HG03039 (cell line): ENCODE measurements around the gene SLC5A12.

ENCODE experiments used
- ATAC-seq: cut with Tn5 transposase; IDR thresholded peaks from one replicate; pipeline ENCODE4 v1.9.1; 2021; ENCODE audit warnings: mild to moderate bottlenecking, moderate library complexity; ENCODE audit not compliant: unreplicated experiment

SLC5A12 gene, protein sequence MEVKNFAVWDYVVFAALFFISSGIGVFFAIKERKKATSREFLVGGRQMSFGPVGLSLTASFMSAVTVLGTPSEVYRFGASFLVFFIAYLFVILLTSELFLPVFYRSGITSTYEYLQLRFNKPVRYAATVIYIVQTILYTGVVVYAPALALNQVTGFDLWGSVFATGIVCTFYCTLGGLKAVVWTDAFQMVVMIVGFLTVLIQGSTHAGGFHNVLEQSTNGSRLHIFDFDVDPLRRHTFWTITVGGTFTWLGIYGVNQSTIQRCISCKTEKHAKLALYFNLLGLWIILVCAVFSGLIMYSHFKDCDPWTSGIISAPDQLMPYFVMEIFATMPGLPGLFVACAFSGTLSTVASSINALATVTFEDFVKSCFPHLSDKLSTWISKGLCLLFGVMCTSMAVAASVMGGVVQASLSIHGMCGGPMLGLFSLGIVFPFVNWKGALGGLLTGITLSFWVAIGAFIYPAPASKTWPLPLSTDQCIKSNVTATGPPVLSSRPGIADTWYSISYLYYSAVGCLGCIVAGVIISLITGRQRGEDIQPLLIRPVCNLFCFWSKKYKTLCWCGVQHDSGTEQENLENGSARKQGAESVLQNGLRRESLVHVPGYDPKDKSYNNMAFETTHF

GRCh38 chr11:26721948-26722475 lies at the start of gene SLC5A12:
Gene SLC5A12, minus strand, starts transcription at chr11:26722060. Its CDS starts 346 bp downstream, at chr11:26721714.
- ATAC-seq = no peak

DNA sequence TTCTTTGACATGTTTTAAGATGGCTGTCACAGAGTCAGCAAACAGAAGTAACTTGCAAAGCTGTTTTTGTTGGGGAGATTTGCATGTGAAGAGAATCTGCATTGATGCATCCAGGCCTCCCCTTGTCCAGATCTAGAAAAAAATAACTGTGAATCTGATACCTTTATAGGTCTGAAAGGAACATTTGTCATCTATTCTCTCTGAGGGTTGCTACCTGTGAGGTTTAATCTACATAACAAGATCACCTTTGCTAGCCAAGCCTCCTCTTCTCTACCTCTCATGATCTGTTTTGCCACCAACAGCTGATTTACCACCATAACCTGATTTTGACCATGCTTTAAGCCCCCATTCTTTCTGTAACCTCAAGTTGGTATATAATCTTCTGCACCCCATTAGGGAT lies 47.2 kb upstream of the SLC5A12 start:
- no peak for ATAC-seq

DNA sequence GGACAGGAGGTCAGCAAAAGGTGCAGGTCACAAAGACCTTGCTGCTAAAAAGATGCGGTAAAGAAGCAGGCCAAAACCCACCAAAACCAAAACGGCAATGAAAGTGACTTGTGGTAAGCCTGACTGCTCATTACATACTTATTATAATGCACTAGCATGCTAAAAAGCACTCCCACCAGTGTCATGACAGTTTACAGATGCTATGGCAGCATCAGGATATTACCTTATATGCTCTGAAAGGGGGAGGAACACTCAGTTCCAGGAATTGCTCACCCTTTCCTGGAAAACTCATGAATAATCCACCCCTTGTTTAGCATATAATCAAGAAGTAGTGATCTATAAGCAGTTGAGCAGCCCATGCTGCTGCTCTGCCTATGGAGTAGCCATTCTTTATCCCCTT lies 45.2 kb upstream of the SLC5A12 start:
- ATAC-seq = no peak

GRCh38 chr11:26765323-26765722 lies 43.5 kb upstream of the SLC5A12 start:
- ATAC-seq = no peak

DNA sequence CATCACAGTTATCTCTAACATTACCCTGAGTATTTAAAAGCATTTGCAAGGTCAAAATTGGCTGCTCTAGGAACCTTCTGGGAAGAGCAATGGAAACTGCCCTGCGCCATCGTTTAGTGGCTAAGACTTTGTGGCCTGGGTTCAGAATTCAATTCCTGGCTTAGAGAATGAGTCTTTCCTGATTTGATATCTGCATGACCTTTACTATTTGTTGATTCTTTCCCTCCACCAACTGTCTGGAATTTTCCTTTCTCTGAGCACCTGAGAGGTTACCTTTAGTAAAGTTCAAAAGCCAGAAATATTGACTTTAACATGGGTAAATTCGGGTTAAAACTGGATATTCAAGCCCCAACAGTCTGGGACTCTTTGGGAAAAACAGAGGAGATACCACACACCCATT lies 43.0 kb upstream of the SLC5A12 start:
- ATAC-seq = no peak

GRCh38 chr11:26764315-26764714 lies 42.5 kb upstream of the SLC5A12 start:
- no peak for ATAC-seq

- ATAC-seq = no peak
Observed at GRCh38 chr11:26762089-26762488, 40.2 kb upstream of the SLC5A12 start.

- no peak for ATAC-seq
Observed at GRCh38 chr11:26761361-26761809, 39.5 kb upstream of the SLC5A12 start.

GRCh38 chr11:26757995-26758394 lies 36.1 kb upstream of the SLC5A12 start:
- no peak for ATAC-seq

DNA sequence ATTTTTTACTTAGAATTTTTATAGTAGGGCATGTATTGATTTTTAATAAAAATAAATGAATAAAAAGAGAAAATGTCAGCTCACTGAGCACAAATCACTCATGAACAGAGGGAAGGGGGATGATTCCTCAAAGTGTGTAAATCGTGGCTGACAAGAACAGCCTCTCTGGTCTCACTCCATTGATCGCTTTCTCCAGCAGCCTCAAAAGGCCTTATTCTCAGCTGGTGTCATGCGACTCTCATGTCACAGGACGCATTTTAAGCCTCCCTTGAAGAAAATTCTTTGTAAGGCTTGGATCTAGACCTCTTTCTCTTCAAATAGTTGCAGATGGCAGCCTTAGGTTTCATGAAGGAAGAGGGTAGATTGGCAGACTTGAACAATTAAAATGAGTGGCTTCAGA lies 33.9 kb upstream of the SLC5A12 start:
- ATAC-seq = no peak

GRCh38 chr11:26753723-26754504 lies 32.1 kb upstream of the SLC5A12 start:
- peak; percentile 54 for ATAC-seq

DNA sequence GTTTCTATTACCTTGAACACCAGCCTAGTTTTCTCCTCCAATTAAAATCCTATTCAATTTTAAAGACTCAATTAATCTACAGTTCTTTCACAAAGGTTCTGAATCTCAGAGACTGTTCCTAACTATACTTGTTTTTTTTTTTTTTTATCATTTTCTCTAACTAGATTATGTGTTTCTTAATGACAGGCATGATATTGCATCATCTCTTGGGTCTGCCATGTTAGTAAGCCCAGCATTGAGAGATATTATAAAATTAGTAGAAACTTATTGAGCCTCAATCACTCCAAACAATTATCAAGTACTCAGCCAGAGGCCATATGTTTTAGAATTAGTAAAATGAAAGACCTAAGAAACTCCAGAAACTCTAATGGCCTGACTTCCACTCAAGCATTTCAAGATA lies 28.1 kb upstream of the SLC5A12 start:
- ATAC-seq = no peak

DNA sequence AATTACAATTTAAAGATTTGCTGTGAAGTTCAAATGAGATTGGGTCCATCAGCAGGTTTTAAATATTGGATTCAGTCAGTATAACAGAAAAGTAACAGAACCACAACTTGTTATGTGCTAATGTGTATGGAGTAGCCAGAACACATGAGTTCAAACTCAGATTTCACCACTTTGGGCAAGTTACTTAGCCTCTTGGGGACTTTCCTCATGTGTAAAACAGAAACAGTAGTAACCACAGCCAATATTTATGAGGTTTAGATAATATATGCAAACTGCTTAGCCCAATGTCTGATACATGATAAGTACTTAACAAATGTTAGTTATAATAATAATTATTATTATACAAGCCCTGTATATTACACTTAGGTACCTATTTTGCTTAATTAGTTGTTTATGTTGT lies 21.8 kb upstream of the SLC5A12 start:
- ATAC-seq = peak; percentile 81

GRCh38 chr11:26742966-26743365 lies 21.1 kb upstream of the SLC5A12 start:
- no peak for ATAC-seq

- no peak for ATAC-seq
Observed at GRCh38 chr11:26741036-26741435, 19.2 kb upstream of the SLC5A12 start.

DNA sequence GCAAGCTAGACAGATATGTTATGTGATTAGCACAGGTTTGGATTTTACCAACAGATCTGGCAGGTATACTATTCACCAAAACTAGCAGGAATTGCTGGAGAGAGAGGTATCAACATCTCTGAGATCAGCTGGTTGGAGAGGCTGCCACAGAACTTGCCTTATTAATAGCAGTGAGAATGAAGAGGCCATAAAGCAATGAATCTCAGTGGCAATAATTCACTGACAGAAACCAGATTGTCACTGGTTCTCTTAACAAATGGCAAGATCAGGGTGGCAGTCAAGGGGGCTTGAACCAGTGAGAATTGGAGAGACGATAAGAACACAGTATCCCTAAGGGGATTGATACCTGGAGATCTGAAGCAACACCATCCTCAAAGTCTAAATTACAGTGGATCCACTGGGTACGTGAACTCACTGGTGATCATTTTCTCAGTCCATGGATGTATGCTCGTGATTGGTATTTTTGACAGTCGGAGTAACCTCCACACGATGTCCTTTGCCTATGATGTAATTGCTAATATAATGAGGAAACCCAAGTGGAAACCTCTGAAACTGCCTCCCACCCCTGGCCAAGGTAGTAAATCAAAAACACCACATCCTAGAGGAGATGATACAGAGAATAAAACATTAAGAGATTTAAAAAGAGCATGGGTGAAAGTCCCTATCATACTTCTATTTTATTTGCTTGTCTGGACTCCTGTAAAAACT lies 17.7 kb upstream of the SLC5A12 start:
- no peak for ATAC-seq

DNA sequence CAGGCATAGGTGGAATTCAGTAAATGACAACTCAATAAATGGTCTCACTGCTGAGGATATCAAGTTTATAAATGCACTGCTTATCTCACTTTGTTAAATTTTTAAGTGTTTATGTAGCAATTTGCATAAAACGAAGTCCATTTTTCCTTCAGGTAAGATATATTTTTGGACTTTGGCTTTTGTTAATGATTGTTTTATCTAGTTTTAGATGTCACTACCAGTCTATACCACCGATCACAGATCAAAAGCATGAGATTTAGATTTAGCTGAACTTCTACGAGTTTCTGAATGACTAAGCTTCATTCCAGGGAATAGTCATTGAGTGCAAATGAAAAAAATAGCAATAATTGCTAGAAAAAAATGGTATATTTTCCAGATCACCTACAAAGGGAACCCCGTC lies 12.8 kb upstream of the SLC5A12 start:
- ATAC-seq = no peak

GRCh38 chr11:26731084-26731456 lies 9.2 kb upstream of the SLC5A12 start:
- ATAC-seq = no peak

DNA sequence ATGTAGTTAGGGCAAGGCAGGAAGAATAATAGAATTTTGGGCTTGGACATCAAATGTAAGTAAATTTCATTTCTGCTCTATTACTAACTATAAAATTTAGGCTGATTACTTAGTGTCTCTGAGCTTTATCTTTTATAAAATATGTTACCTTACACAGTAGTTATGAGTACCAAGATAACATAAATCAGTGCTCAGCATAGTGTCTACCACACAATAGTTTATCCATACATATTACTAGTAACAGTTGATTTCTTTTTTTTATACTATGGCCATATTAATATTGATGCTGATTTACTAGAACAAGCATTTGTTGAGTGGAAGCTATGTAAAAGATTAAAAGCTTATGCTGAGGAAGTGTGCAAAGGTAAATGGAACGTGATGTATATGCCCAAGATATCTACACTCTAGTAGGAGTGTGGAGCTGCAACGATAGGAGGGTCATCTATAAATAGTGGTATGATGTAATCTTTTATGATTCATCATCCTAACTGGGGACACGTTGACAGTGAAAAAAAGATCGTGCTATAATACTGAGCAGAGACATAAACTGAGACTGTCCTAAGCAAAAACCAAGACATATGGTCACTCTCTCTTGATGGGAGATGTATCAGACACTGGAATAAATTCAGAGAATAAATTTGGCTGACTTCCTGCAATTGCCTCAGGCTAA lies 8.7 kb upstream of the SLC5A12 start:
- no peak for ATAC-seq

DNA sequence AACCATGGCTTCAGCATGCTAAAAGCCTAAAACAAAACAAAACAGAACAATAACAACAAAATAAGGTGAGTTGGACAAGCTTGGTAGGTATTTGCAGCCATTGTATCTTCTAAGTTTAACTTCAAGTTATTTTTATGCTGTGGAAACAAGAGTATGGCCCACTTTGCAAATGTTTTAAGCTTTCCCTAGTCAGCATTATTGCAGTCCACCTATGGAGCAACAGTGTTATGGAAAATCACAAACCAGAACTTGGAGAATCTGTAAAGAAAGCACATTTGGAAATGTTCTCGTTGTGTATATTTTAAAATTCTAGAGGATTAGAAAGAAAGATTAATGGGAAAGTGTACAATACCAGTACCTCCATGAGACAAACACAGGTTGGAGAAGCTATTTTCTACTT lies 7.4 kb upstream of the SLC5A12 start:
- no peak for ATAC-seq
